ENCODE measurements around the gene FRMPD4. TPM values are rescaled to one million over a fixed set of nuclear protein-coding genes. Genes with fewer than 3 reads are reported as not detected.

Gene FRMPD4
- total and polyA plus RNA-seq, 2 experiments from 2014 or later, result 0.19 to 0.80 TPM

- TF ChIP-seq ZNF462 (CRISPR knock-in tag; IDR thresholded peaks at IDR 0.05) (no peak), ZNF114 (CRISPR knock-in tag; IDR thresholded peaks at IDR 0.05) (no peak), ZNF331 (CRISPR knock-in tag; IDR thresholded peaks at IDR 0.05; ENCODE audit: low read depth) (no peak), EZH2phosphoT487 (IDR thresholded peaks at IDR 0.05; ENCODE audit: unreplicated experiment) (no peak), CTCF (conservative IDR thresholded peaks at IDR 0.05; ENCODE audit: low read depth in 2 of 2) (no peak), EZH2 (IDR thresholded peaks at IDR 0.05; ENCODE audit: low read depth, unreplicated experiment) (no peak)
Observed at GRCh38 chrX:12751887-12752286, 613.6 kb downstream of the FRMPD4 start (continued).

- no peak for ATAC-seq
- no peak overlapping the region for H3K27ac ChIP-seq (ENCODE audit: low read depth)
- H3K4me3 Mint-ChIP-seq, result no peak overlapping the region
- H3K27me3 ChIP-seq (ENCODE audit: insufficient read depth), result no peaks in the 10 kb centered on the region
- no peaks in the 10 kb centered on the region for H3K4me1 ChIP-seq (ENCODE audit: insufficient read depth)
- H2AFZ ChIP-seq, result no peak overlapping the region
- H3K9me2 ChIP-seq (ENCODE audit: insufficient read depth), result no peaks in the 10 kb centered on the region
- no peak overlapping the region for H3K4me2 ChIP-seq
- no peaks in the 10 kb centered on the region for H3K79me2 ChIP-seq (replicated peaks; ENCODE audit: insufficient read depth)
- no peaks in the 10 kb centered on the region for H3K36me3 Mint-ChIP-seq (ENCODE audit: low read depth)
- H3F3A ChIP-seq (replicated peaks; ENCODE audit: low read depth), result no peaks in the 10 kb centered on the region
- no peaks in the 10 kb centered on the region for H3K27me3 Mint-ChIP-seq (ENCODE audit: insufficient read depth, low read depth, poor library complexity)
- H3K27ac Mint-ChIP-seq, result no peak overlapping the region
- H3K9me3 Mint-ChIP-seq, result no peaks in the 10 kb centered on the region; the same call in 2 of the 3 replicates
- DNase-seq (ENCODE audit: low spot score), result no peak
- no peaks in the 10 kb centered on the region for H4K20me1 ChIP-seq (replicated peaks; ENCODE audit: insufficient read depth)
- no peak overlapping the region for H3K4me3 ChIP-seq
- H3K4me1 Mint-ChIP-seq, result peaks cover 5% of the 10 kb centered on the region; the same call in 1 of the 3 replicates
- no peaks in the 10 kb centered on the region for H3K36me3 ChIP-seq (ENCODE audit: insufficient read depth)
- TF ChIP-seq JUNB (IDR thresholded peaks at IDR 0.05; ENCODE audit: unreplicated experiment) (no peak), ZNF331 (CRISPR knock-in tag; IDR thresholded peaks at IDR 0.05; ENCODE audit: low read depth) (no peak), POLR2AphosphoS5 (IDR thresholded peaks at IDR 0.05; ENCODE audit: low read depth) (no peak), CTCF (conservative IDR thresholded peaks at IDR 0.05; ENCODE audit: low read depth in 2 of 2) (no peak), CREB1 (CRISPR knock-in tag; IDR thresholded peaks at IDR 0.05; ENCODE audit: low read depth) (no peak), STAT1 (IDR thresholded peaks at IDR 0.05; ENCODE audit: unreplicated experiment) (no peak), ZNF114 (CRISPR knock-in tag; IDR thresholded peaks at IDR 0.05) (no peak), ETS1 (IDR thresholded peaks at IDR 0.05) (no peak), NANOG (IDR thresholded peaks at IDR 0.05; ENCODE audit: borderline replicate concordance) (no peak), EZH2 (IDR thresholded peaks at IDR 0.05; ENCODE audit: low read depth, unreplicated experiment) (no peak), EZH2phosphoT487 (IDR thresholded peaks at IDR 0.05; ENCODE audit: unreplicated experiment) (no peak)
Observed at GRCh38 chrX:12753366-12753765, 615.1 kb downstream of the FRMPD4 start.

Data from GM23338 (cell line).